CD4-positive, alpha-beta T cell treated with Interleukin-2 at 100 ng/mL for 4 hours (primary cell): ENCODE measurements around the gene FAM120A.
A peak's percentile ranks its signal among the peaks of the same experiment; 100 is the strongest.

Experiments
- DNase-seq: peaks from one replicate; pipeline ENCODE4 v3.0.0-alpha.2; 2020; ENCODE audit warnings: low spot score

The FAM120A gene

DNA sequence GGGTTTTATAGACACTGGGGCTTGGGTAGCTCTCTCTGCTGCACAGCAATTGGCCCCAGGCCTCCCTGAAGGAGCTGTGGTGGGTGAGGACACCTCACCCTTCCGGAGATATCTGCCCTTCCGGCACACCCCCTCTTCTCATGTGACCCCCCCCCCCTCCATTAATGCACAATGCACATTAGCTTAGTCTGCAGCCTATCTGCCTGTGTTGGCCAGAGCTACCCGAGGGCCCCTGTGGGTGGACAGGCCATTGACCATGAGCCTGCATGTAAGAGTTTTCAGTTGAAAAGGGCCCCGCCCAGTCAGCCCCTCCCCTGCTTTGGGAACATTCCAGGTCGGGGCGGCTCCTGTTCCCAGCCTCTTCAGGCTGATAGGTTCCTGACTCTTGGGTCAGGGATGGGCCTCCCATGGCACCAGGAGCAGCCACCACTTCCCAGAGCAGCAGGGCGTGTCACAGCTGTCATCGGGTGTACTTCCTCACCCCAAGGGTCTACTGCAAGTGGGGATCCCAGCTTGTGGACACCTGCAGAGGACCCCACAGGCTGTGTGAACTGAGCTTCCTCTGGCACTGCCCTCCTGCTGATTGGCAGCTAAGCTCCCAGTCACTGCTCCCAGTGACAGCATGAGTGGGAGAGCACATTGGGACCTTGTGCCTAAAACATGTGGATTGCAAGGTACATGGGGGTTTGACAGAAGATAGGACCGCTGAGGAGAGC lies 142.7 kb downstream of the FAM120A start:
- no peak for DNase-seq

DNA sequence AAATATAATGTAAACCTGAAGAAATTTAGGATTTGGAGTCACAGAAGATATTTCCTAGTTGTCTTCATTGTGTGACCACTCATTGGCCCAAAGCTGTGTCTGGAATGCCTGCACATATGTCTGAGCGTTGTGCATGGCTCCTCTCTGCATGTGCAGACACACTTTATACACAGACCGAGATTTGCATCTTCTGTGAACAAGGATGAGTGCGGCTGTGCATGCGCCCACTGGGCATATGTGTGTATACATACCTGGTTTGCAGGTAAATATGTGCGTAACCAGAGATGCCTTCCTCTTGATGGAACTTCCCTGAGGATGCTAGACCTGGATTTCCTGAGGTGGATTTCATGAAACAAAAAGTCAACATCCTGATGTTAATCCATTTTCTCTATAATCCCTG lies 144.0 kb downstream of the FAM120A start:
- no peak for DNase-seq

GRCh38 chr9:93595861-93596365 lies 144.4 kb downstream of the FAM120A start:
- no peak for DNase-seq

DNA sequence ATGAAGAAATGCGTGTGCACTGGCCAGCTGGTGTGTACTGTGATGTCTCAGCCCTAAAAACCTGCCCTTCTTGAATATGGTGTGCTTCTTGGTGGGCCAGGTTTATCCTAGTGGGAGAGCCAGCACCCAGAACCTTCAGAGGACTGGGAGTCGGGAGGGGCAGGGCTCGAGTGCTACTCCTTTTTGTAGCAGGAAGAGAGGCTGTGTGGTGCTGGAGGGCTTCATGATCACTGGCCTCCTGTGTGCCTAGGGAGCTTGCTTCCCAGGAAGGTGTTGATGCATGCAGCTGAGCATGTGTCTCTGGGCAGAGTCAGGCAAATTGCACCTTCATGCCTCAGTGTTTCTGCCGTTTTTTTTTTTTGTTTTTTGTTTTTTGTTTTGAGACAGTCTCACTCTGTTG lies 144.9 kb downstream of the FAM120A start:
- DNase-seq, result no peak

DNA sequence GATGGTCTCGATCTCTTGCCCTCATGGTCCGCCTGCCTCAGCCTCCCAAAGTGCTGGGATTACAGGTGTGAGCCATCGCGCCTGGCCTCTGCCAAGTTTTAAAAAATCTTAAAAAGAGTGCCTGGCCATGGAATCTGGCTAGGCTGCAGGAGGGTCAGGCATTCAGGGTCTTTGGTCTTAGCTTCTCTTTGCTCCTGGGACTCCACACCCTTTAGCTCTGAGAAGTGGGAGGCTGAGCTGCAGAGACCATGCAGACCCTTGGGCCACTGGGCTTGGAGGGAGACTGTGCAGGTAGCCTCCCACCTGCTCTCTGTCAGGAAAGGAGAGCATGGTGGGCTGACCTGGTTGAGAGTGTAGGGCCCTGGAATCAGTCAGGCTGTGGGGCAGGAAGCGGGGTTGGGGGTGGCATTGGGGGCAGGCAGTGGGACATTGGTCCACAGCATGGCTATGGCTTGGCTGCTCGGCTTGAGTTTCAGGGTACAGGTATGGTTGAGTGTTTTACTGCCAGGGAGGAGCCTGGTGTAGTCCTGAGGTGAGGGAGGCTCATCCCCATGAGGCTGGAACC lies 145.7 kb downstream of the FAM120A start:
- no peak for DNase-seq

GRCh38 chr9:93597871-93598646 lies 146.6 kb downstream of the FAM120A start:
- DNase-seq, result no peak

- peak; percentile 8 for DNase-seq
These were observed 147.3 kb downstream of the FAM120A start for GRCh38 chr9:93598647-93599241.

DNA sequence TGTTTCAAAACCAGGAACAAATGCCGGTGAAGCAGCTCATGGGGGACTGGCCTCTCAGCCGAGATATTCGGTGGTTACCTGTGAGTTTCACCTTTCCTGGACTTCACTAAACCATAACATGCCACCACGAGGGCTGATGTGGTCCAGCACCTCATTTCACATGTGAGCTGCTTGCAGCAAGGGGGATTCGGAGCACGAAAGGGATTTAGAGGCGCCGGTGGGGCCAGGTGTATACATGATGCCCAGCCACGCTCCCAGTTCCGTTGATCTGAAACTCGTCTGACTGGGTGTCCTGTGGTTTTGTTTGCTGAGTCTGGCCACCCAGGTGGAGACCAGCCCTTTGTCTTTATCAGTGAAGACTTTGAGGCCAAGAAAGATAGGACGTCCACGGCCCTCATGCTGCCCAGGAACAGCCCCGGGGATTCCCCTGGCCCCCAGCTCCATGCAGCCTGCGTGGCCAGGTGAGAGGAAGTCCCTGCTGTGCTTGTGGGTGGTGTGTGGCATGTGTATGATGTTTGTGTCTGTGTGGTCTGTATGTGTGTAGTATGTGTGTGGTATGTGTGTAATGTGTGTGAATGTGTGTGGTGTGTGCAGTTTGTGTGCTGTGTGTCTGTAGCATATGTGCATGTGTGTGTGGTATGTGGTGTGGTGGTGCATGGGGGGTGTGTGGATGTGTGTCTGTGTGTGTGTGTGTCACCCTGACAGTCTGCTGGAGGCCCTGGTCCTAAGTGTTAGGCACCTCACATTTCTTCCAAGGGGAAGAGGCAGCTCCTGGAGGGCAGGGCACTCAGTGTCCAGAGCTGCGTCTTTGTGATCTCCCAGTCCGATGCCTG lies 148.3 kb downstream of the FAM120A start:
- DNase-seq, result no peak

DNA sequence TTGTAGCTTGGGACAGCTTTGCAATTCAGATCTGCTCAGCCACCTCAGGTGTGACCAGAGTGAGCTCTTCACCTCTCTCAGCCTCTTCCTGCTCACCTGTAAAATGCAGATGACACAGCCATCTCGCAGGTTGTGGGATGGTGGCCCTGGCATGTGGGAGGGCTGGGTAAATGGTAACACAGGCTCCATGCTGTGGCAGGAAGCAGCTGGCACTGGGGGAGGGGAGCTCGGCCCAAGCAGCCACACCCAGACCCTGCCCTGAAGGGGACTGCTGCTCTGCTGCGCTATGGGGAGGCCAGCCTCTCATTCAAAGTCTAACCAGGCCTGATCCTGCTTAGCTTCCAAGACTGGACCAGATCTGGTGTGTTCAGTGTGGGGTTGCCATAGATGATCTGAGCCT lies 149.0 kb downstream of the FAM120A start:
- no peak for DNase-seq

GRCh38 chr9:93601063-93601462 lies 149.6 kb downstream of the FAM120A start:
- no peak for DNase-seq

GRCh38 chr9:93601666-93602065 lies 150.2 kb downstream of the FAM120A start:
- no peak for DNase-seq

- no peak for DNase-seq
These were observed 151.5 kb downstream of the FAM120A start for GRCh38 chr9:93603011-93603410.

- DNase-seq, result no peak
These were observed 152.4 kb downstream of the FAM120A start for GRCh38 chr9:93603906-93604326.

DNA sequence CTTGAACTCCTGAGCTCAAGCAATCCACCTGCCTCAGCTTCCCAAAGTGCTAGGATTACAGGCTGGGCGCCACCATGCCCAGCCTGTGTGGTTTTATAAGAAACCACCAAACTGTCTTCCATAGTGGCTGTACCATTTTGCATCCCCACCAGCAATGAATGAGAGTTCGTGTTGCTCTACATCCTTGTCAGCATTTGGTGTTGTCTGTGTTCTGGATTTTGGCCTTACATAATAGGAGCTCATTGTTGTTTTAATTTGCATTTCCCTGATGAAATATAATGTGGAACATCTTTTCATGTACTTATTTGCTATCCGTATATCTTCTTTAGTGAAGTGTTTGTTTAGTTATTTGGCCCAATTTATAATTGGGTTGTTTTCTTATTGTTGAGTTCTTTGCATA lies 154.7 kb downstream of the FAM120A start:
- no peak for DNase-seq

- no peak for DNase-seq
These were observed 158.7 kb downstream of the FAM120A start for GRCh38 chr9:93610206-93610605.

DNA sequence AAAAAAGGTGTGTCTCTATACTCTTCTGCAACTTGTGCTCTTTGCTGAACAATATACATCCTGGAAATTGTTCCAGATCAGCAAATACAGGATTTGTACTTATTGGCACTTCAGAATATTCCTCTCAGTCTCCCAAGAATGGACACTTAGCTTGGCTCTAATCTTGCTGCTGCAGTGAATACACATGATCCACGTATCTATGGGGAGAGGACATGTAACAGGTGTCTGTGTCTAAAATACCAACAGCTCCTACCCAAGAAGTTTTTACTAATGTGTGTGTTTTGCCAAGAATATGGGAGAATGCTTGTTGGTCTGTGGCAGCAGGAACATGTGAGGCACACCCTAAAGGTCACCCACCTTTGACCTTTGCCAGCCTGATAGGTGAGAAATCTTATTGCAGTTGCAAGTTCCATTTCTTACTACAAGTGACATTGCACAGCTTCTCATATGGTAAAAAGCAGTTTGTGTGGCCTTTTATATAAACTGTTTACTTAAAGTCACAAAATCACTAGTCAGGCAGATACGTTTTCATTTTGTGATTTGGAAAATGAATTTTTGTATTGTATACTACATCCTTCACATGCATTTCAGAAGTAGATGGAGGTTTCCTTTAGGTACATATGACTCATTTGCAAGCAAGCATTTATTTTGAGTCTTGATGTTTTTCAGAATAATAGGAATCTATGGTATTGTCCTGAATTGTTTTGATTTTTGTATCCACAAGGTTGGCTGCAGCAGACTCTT lies 160.7 kb downstream of the FAM120A start:
- DNase-seq, result no peak

GRCh38 chr9:93612796-93613154 lies 161.3 kb downstream of the FAM120A start:
- DNase-seq, result no peak

DNA sequence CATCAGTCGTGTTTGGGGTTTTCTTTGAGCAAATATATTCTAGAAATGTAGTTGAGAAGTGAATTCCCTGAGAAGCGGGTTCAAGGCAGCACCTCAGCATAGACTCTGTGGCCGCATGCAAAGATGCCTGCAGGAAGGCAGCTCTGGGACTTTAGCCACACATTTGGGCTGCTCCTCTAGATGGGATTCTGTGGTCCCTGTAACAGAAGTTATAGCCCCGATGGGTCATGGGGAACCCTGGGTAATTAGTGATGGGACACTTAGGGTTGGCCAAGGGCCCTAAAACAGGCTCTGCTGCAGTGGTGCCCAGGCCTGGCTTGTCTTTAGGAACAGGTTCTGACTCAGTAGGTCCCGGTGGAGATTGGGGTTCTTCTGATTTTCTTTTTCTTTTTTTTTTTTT lies 161.7 kb downstream of the FAM120A start:
- DNase-seq, result no peak

DNA sequence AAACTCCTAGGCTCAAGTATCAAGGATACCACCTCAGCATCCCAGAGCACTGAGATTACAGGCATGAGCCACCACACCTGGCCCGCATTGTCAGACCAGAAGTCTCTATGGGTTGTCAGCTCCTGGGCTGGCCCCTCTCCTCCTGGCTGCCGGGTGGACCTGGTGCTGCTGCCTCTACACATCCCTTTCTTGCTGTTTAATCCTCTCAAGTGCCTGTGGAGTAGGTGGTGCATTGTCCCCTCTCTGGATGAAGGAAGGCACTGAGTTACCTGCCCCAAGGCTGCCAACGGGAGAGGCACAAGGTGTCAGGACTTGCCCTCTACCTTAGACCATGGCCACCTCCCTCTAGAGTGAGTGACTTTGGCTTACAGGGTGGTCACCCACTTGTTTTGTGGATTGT lies 162.3 kb downstream of the FAM120A start:
- DNase-seq, result no peak

DNA sequence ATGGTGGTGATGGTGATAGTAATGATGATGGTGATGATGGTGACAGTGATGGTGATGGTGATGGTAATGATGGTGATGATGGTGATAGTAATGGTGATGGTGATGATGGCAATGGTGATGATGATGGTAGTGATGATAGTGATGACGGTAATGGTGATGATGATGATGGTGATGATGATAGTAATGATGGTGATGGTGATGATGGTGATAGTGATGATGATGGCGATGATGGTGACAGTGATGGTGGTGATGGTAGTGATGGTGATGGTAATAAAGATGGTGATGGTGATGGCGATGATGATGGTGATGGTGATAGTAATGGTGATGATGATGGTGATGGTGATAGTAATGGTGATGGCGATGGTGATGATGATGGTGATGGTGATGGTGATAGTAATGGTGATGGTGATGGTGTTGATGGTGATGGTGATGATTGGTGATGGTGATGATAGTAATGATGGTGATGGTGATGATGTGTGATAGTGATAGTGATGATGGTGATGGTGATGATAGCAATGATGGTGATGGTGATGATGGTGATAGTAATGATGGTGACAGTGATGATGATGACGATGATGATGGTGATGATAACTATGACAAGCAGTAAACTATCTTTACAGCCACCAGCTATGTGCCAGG lies 163.5 kb downstream of the FAM120A start:
- DNase-seq, result no peak
